Activated CD4-positive, CD25-positive, alpha-beta regulatory T cell treated with anti-CD3 and anti-CD28 coated beads, Interleukin-2, amount 50 U/mL, for 16 hours (primary cell): ENCODE measurements around the gene CNIH3.

Experiments
- DNase-seq: peaks from one replicate; pipeline ENCODE4 v3.0.0-alpha.2; 2020; ENCODE audit warnings: low read depth, low spot score

The CNIH3 gene

GRCh38 chr1:224720216-224720615 is 104.1 kb downstream of the CNIH3 start:
- DNase-seq: no peak

DNA sequence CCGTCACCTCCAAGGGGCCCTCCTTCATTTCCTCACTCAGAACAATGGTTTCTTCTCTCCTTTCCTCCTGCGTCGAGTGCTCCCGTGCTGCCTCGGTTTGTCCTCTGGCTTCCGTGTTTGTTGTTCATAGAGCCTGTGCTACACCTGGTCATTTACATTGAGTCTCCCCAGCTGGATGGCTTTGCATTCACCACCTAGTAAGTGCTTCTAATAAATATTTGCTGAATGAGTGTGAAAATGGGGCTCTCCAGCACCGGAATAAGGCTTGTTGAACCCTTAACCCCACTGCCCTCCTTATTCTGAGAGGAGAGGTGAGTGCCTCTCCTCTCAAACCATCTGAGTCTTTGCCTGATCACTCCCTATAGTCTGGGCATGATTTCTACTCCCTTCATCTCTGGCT is 104.9 kb downstream of the CNIH3 start:
- DNase-seq: no peak

DNA sequence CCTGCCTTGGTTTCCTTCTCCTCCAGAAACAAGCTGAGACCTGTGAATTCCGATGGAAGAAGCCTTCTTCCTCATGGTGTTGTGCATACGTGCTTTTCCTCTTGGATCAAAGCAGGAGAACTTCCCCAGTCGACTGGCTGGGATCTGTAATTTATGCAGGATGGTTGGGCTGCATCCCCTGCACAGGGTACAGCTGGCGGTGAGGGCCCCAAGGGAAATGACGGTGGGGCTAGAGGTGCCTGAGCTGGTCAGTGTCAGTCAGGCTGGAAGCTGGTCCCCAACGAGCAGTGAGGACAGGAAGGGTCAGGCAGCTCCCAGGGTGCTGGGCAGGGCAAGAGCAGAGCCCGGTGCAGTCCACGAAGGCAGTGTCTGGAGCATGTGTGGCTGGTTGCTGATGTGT is 106.7 kb downstream of the CNIH3 start:
- DNase-seq: no peak

DNA sequence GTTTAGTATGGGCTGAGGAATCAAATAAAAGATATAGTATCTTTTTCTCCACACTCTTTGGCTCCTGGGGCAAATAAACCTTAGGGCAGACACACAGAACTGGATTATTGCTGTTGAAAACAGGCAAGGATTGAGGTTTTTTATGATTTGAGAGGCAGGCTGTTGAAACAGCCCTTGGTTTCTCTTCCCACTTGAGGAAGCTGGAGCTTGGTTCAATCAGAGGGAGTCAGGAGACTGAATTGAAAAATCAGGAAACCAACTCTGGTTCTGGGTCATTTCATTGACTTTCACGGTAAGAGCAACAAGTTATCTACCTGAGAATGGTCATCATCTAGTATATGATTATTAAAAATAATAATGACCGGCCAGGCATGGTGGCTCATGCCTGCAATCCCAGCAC is 108.4 kb downstream of the CNIH3 start:
- DNase-seq: no peak

GRCh38 chr1:224726441-224727182 is 110.5 kb downstream of the CNIH3 start:
- no peak for DNase-seq

- DNase-seq: no peak
Observed at GRCh38 chr1:224727351-224728289, 111.5 kb downstream of the CNIH3 start.

DNA sequence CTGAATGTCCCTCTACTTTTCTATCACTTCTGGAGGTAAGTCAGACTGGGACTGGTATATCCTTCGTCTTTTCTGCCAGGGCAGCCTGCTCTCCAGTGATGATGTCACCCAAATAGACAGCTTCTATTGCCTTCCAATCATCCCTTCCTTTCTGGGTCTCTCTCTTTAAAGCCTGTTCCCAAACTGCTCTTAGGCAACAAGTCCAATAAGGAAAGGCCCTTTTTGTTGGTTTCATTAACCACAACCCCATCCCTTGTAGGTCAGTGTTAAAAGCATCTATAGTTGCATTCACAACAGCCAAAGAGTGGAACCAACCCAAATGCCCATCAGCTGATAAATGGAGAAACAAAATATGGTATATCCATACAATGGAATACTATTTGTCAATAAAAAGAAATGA is 114.4 kb downstream of the CNIH3 start:
- DNase-seq: no peak

DNA sequence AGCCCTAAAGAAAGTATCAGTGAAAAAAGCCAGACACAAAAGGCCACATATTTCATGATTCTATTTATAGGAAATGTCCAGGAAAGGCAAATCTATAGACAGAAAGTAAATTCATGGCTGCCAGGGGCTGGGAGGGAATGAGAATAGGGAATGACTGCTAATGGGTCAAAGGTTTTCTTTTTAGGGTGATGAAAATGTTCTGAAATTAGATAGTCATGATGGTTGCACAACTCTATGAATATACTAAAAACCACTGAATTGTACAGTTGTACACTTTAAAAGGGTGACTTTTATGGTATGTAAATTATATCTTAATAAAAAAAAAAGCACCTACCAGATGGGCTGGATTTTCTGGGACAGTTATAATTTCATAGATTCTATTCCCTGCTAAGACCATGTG is 114.8 kb downstream of the CNIH3 start:
- no peak for DNase-seq

- DNase-seq: no peak
Observed at GRCh38 chr1:224731633-224732032, 115.5 kb downstream of the CNIH3 start.

- DNase-seq: no peak
Observed at GRCh38 chr1:224732377-224733026, 116.4 kb downstream of the CNIH3 start.

DNA sequence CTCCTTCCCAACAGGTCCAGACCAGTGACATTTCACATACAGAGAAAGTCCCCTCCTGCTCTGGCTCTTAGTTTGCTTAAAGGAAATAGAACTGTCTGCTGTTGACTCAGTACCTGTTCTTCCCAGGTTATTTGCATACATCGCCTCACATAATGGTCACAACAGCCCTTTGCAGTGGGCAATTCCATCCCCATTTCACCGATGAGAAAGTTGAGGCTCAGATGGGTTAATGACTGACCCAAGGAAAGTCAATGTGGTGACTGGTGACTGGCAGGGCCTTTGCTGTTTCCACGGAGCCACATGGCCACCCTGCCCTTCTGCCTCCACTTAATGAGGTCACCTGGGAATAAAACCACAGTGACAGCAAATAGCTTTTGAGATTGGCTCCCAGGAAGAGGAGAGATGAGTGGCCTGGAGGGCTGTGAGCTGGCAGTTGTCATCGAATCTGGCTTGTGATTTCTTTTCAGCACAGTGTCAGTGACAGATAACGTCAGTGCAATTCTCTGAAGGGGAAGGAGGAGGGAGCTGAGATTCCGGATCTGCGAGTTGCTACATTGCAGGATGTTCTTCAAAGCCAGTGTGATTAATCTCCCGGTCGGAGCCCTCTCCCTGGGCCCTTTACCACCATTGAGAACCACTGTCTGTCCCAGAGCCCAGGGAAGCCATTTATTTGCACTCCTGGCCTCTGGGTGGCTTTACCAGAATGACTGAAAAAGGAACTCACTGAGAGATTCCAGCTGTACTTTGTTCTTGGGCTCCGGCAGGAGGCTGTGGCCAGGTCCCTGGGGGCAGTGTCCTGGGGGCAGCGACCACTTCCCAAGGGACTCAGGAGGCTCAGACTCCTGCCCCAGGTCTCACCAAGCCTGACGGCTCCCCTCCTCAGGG is 117.2 kb downstream of the CNIH3 start:
- no peak for DNase-seq

DNA sequence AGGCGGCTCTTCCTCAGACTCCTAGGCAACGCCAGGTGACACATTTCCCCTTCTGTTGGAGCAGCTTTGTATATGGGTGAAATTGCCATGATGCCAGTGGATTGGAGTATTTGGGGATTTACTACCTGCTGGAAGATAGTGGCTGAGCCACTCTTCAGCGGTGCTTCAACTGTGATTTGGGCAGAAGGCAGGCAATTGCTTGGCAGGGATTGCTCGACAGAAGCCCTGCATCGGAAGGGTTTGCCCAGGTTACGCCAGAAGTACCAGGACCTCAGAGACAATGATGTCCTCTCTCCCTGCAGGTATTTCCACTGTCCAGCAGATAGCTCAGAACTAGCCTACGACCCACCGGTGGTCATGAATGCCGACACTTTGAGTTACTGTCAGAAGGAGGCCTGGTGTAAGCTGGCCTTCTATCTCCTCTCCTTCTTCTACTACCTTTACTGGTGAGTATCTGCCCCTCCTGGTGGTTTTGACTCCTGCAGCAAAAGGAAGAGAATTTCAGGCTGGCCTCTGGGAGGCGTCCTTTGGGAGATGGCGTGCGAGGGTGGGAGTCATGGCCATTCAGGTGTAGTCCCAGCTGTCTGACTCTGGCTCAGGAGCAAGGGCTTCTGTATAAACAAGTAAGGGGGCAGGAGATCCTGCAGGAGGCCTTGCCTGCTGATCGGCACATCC is 118.3 kb downstream of the CNIH3 start:
- DNase-seq: no peak

DNA sequence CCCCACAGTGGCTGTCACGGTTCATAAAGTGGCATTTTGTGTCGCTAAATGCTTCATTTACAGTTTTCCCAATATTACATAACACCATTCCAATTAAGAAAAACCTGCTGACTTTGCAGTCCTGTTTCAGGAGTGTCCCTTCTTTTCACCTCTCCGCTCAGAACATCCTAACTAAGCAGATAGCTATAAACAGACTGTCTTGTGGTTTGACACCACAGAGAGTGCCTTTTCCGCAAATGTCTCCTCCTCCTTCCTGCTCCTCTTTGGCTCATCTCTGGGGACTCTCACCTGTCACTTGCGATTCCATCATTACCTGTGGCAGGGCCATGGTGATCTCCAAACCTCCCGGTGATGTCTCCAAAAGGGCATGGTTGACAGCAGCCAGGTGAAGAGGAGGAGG is 119.0 kb downstream of the CNIH3 start:
- DNase-seq: no peak

GRCh38 chr1:224736619-224737352 is 120.7 kb downstream of the CNIH3 start:
- no peak for DNase-seq

DNA sequence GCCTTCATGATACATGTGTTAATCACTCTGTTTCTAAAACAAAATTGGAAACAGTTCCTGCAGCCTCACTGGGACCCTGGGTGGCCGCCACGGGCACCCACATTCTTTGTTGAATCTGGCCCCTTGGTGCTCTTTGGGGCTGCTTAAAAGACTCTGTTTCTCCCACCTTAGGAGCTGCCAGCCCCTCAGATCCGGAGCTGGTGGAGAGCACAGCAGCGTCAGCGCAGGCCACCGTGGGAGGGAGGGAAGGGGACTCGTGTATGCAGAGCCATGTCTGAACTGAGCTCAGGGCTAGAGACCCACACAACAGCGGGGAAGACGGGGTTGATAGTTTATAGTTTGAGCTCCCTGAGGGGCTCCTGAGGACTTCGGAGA is 121.2 kb downstream of the CNIH3 start:
- DNase-seq: no peak

- no peak for DNase-seq
Observed at GRCh38 chr1:224739303-224739996, 123.3 kb downstream of the CNIH3 start.

DNA sequence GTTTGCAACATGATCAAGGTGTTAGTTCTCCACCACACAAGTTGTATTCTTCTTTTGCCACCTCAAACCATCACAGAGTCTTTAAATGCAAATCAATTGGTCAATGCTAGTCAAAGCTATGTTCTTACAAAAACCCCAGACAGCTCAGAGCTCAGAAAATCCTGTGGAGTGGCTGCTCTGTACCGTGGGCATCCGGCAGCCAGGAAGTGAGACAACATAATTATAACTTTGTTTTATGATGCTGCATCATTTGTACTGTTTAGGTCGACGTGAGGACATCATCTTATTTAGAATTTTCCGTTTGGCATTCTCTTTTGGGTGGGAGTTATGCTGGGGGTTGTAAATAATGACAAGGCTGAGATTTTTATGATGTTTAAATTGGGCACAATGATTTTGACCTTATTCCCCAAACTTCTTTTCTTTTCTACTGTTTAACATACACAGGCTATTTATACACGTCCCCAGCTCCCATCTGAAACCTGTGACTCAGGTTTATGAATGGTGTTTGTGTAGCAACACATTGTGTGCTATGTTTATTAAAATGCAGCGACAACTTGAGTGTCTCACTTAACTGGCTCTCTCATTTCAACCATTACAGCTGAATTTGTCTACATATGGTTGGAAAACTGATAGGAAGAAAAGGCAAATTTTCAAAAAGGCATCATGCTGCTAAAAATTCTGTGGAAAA is 124.0 kb downstream of the CNIH3 start:
- DNase-seq: no peak

DNA sequence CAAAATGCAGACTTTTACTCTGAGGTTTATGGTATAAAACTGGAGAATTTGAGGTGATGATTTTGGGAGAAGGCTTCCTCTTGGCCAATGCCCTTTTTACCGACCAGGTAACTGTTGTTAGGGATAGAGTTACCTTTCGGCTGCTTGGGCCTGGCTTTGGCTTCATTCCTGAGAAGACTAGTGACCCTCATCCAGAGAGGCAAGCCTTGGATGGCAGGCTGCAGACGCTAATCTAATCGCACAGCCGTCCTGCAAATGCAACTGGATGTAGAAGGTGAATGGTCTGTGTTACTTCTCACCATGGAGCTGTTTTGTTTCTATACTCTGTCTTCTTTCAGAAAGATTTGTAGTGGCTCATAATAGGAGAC is 124.6 kb downstream of the CNIH3 start:
- DNase-seq: no peak

- DNase-seq: no peak
Observed at GRCh38 chr1:224742349-224742748, 126.2 kb downstream of the CNIH3 start.
